OCI-LY1 (cell line): ENCODE measurements around the gene BTLA.

Experiments
- H2AFZ ChIP-seq: fragments of 200-600 bp; sonication (generic), shearing (Covaris generic); 2 replicates; pipeline ENCODE4 v1.6.0; 2014; ENCODE audit warnings: antibody characterized with exemption, mild to moderate bottlenecking, low read length
- H3F3A ChIP-seq: fragments of 200-600 bp; sonication (generic), shearing (Covaris generic); 2 replicates; pipeline ENCODE4 v1.6.0; 2014; ENCODE audit warnings: mild to moderate bottlenecking, antibody characterized with exemption, low read length, moderate library complexity; ENCODE audit not compliant: insufficient read depth
- H3K27ac ChIP-seq: fragments of 200-600 bp; sonication (generic); 2 replicates; pipeline ENCODE4 v1.5.1; 2014; ENCODE audit warnings: low read length, mixed run types, mild to moderate bottlenecking, low read depth; ENCODE audit not compliant: poor library complexity, severe bottlenecking
- H3K27me3 ChIP-seq: fragments of 200-600 bp; sonication (generic); 2 replicates; pipeline ENCODE4 v1.6.0; 2014; ENCODE audit warnings: antibody characterized with exemption, mild to moderate bottlenecking, low read length, moderate library complexity; ENCODE audit not compliant: insufficient read depth
- H3K36me3 ChIP-seq: fragments of 200-600 bp; sonication (generic); 2 replicates; pipeline ENCODE4 v1.6.1; 2014; ENCODE audit warnings: mild to moderate bottlenecking, antibody characterized with exemption, low read length, moderate library complexity, mixed read lengths; ENCODE audit not compliant: insufficient read depth
- H3K4me1 ChIP-seq: fragments of 200-600 bp; sonication (generic); 2 replicates; pipeline ENCODE4 v1.5.1; 2014; ENCODE audit warnings: mild to moderate bottlenecking, low read length, moderate library complexity; ENCODE audit not compliant: insufficient read depth, severe bottlenecking
- H3K4me2 ChIP-seq: fragments of 200-600 bp; sonication (generic), shearing (Covaris generic); 2 replicates; pipeline ENCODE4 v1.6.1; 2014; ENCODE audit warnings: low read length
- H3K4me3 ChIP-seq: fragments of 200-600 bp; sonication (generic); 2 replicates; pipeline ENCODE4 v1.5.1; 2014; ENCODE audit warnings: low read length, low read depth, mild to moderate bottlenecking, mixed read lengths; ENCODE audit not compliant: poor library complexity, severe bottlenecking
- H3K79me2 ChIP-seq: fragments of 200-600 bp; shearing (Covaris generic); 2 replicates; pipeline ENCODE4 v1.6.1; 2016; ENCODE audit warnings: mixed run types, low read length, mixed read lengths; ENCODE audit not compliant: insufficient read depth
- H3K9ac ChIP-seq: fragments of 200-600 bp; sonication (generic), shearing (Covaris generic); 2 replicates; pipeline ENCODE4 v1.6.1; 2014; ENCODE audit warnings: mild to moderate bottlenecking, low read length, mixed read lengths
- H3K9me2 ChIP-seq: fragments of 200-600 bp; sonication (generic), shearing (Covaris generic); 2 replicates; pipeline ENCODE4 v1.6.1; 2014; ENCODE audit warnings: low read depth, mild to moderate bottlenecking, low read length, mixed read lengths
- H3K9me3 ChIP-seq: fragments of 200-600 bp; shearing (Covaris generic); 2 replicates; pipeline ENCODE4 v1.6.1; 2014; ENCODE audit warnings: low read length, mixed read lengths
- H4K20me1 ChIP-seq: fragments of 200-600 bp; sonication (generic), shearing (Covaris generic); 2 replicates; pipeline ENCODE4 v1.6.0; 2016; ENCODE audit warnings: mild to moderate bottlenecking, low read length; ENCODE audit not compliant: insufficient read depth
- EZH2 ChIP-seq: fragments of 200-600 bp; sonication (generic), shearing (Covaris generic); IDR thresholded peaks from 2 replicates; pipeline ENCODE4 v1.8.0; 2017; ENCODE audit warnings: borderline replicate concordance, mixed run types, mild to moderate bottlenecking, antibody characterized with exemption, low read length, moderate library complexity, mixed read lengths
- TF ChIP-seq, protein P1 (sequence below): fragments of 200-600 bp; sonication (generic), shearing (Covaris generic); IDR thresholded peaks from 2 replicates; pipeline ENCODE4 v1.5.1; 2017; ENCODE audit warnings: mild to moderate bottlenecking, antibody characterized with exemption, low read length, moderate library complexity, mixed read lengths

Gene BTLA

DNA sequence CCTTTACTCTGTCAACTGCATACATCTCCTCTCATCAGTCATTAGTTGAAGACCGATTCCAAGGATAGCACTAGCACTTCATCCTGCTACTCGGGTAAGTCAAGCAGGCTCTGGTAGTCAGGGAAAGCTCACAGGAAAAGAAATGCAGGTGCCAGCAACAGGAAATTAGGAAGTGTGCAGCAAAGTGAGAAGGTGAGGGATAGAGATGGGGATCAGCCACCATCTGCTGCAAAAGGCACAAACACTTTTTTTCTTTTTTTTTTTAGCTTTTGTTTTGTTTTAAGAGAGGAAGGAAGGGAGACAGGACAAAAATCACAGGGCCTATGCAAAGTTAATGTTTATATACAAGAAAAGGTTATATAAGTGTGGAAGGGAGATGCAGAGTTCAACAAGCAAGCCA lies 9.0 kb upstream of the BTLA start:
- Histone ChIP-seq H3K27me3 (no peaks in the 10 kb centered on the region), H2AFZ (no peak overlapping the region), H3F3A (no peaks in the 10 kb centered on the region), H3K4me2 (no peak overlapping the region), H3K27ac (no peak overlapping the region), H3K9me2 (no peaks in the 10 kb centered on the region), H3K9ac (no peak overlapping the region), H4K20me1 (no peaks in the 10 kb centered on the region), H3K4me3 (no peak overlapping the region), H3K36me3 (no peaks in the 10 kb centered on the region), H3K4me1 (no peaks in the 10 kb centered on the region), H3K9me3 (no peaks in the 10 kb centered on the region), H3K79me2 (no peaks in the 10 kb centered on the region)
- TF ChIP-seq, protein P1, sequence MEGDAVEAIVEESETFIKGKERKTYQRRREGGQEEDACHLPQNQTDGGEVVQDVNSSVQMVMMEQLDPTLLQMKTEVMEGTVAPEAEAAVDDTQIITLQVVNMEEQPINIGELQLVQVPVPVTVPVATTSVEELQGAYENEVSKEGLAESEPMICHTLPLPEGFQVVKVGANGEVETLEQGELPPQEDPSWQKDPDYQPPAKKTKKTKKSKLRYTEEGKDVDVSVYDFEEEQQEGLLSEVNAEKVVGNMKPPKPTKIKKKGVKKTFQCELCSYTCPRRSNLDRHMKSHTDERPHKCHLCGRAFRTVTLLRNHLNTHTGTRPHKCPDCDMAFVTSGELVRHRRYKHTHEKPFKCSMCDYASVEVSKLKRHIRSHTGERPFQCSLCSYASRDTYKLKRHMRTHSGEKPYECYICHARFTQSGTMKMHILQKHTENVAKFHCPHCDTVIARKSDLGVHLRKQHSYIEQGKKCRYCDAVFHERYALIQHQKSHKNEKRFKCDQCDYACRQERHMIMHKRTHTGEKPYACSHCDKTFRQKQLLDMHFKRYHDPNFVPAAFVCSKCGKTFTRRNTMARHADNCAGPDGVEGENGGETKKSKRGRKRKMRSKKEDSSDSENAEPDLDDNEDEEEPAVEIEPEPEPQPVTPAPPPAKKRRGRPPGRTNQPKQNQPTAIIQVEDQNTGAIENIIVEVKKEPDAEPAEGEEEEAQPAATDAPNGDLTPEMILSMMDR: no peak
- TF ChIP-seq EZH2: no peak

- Histone ChIP-seq H3K9ac (no peak overlapping the region), H3F3A (no peaks in the 10 kb centered on the region), H3K9me2 (no peaks in the 10 kb centered on the region), H3K27ac (no peak overlapping the region), H3K79me2 (no peaks in the 10 kb centered on the region), H4K20me1 (no peaks in the 10 kb centered on the region), H2AFZ (no peak overlapping the region), H3K9me3 (no peaks in the 10 kb centered on the region), H3K36me3 (no peaks in the 10 kb centered on the region), H3K4me1 (no peaks in the 10 kb centered on the region), H3K4me3 (no peak overlapping the region), H3K27me3 (no peaks in the 10 kb centered on the region), H3K4me2 (no peak overlapping the region)
- TF ChIP-seq, protein P1: no peak
- TF ChIP-seq EZH2: no peak
Observed at GRCh38 chr3:112505907-112506306, 6.6 kb upstream of the BTLA start.

GRCh38 chr3:112504123-112504522 lies 4.9 kb upstream of the BTLA start:
- Histone ChIP-seq H4K20me1 (no peaks in the 10 kb centered on the region), H3K9ac (no peak overlapping the region), H3K4me2 (no peak overlapping the region), H3K4me3 (no peak overlapping the region), H3K9me3 (no peaks in the 10 kb centered on the region), H3K79me2 (no peaks in the 10 kb centered on the region), H3K4me1 (peaks cover 10% of the 10 kb centered on the region), H3K27me3 (no peaks in the 10 kb centered on the region), H2AFZ (no peak overlapping the region), H3K27ac (no peak overlapping the region), H3K36me3 (no peaks in the 10 kb centered on the region), H3K9me2 (no peaks in the 10 kb centered on the region), H3F3A (no peaks in the 10 kb centered on the region)
- TF ChIP-seq EZH2: no peak
- TF ChIP-seq, protein P1: no peak
